ENCODE results near the gene PHC2. TPM values are rescaled to one million over a fixed set of nuclear protein-coding genes. Genes with fewer than 3 reads are reported as not detected.

Gene PHC2
- total RNA-seq, 1 experiment from 2014 or later, result 9.4 TPM

DNA sequence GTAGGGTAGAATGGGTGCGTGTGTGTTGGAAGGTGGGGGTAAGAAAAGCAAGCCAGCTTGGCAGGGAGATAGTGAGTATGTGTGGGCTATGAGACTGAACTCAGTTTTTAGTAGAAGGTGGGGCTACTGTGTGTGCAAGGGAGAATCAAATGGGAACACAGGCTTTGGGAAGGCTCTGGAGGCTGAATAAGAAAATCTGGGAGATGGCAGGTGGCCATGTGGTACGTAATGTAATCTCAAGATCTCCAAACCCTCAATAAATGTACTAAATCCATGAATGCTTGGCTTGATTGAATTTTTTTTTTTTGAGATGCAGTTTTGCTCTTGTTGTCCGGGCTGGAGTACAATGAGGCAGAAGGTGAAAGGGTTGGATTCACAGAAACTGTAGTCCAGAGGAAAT is 38.1 kb upstream of the PHC2 start:
- Histone ChIP-seq H3K56ac (ENCODE audit: insufficient read length, low read depth, low read length) (no peak overlapping the region), H4K8ac (replicated peaks; ENCODE audit: insufficient read length, low read depth, low read length) (no peak overlapping the region), H4K5ac (ENCODE audit: insufficient read length, low read depth, low read length) (no peak overlapping the region), H2BK12ac (ENCODE audit: insufficient read length, low read depth, low read length) (no peak overlapping the region), H3K4me1 (ENCODE audit: insufficient read depth, low read length) (no peaks in the 10 kb centered on the region; the same call in 1 of the 2 replicates), H3K18ac (ENCODE audit: insufficient read length, low read depth, low read length) (no peak overlapping the region), H2BK20ac (ENCODE audit: low read depth, low read length, poor library complexity, severe bottlenecking) (no peak overlapping the region), H2AFZ (ENCODE audit: low read length) (no peak overlapping the region), H3K4me2 (ENCODE audit: insufficient read depth, insufficient read length, low read length) (no peak overlapping the region), H3K79me1 (ENCODE audit: insufficient read depth, low read depth, low read length, poor library complexity, severe bottlenecking) (no peaks in the 10 kb centered on the region), H2BK15ac (ENCODE audit: low read depth, low read length) (no peak overlapping the region), H2BK120ac (ENCODE audit: low read depth, low read length, poor library complexity, severe bottlenecking) (no peak overlapping the region), H2BK5ac (ENCODE audit: insufficient read length, low read length) (no peak overlapping the region), H3K27ac (ENCODE audit: insufficient read length, low read depth, low read length) (no peak overlapping the region), H3K14ac (ENCODE audit: insufficient read depth, low read length) (no peak overlapping the region), H3T11ph (ENCODE audit: low read length) (no peak overlapping the region), H2AK5ac (ENCODE audit: insufficient read length, low read length) (no peak overlapping the region), H3K4ac (ENCODE audit: low read depth, low read length) (no peak overlapping the region), H3K9ac (ENCODE audit: extremely low read depth, insufficient read length, low read length) (no peak overlapping the region), H3K9me3 (ENCODE audit: control insufficient read depth, low read depth, low read length) (no peaks in the 10 kb centered on the region), H4K91ac (ENCODE audit: insufficient read length, low read depth, low read length) (no peak overlapping the region), H4K20me1 (ENCODE audit: control insufficient read depth, insufficient read depth, insufficient read length) (no peaks in the 10 kb centered on the region), H3K27me3 (ENCODE audit: insufficient read depth, low read length) (no peaks in the 10 kb centered on the region), H3K23me2 (ENCODE audit: insufficient read length, low read depth, low read length, poor library complexity, severe bottlenecking) (peaks cover 6% of the 10 kb centered on the region), H3K79me2 (ENCODE audit: insufficient read depth, low read length) (no peaks in the 10 kb centered on the region), H3K23ac (ENCODE audit: insufficient read length, low read depth, low read length) (no peak overlapping the region)
- Mint-ChIP-seq H3K27ac (no peak overlapping the region), H3K36me3 (ENCODE audit: insufficient read depth in 1 of 3, low read depth in 3 of 3) (no peaks in the 10 kb centered on the region; a peak in 1 of 7 replicates), H3K9me3 (no peaks in the 10 kb centered on the region), H3K4me3 (no peak overlapping the region), H3K4me1 (peaks cover 20 to 26% of the 10 kb centered on the region in 2 experiments), H3K27me3 (ENCODE audit: low read depth) (peaks cover 7% of the 10 kb centered on the region)
- no CpG with 5 or more reads among the region's 3 CpGs for whole genome bisulfite sequencing (ENCODE audit: extremely low coverage, insufficient read length, low lambda C conversion rate)
- TF ChIP-seq CTCF (conservative IDR thresholded peaks at IDR 0.05), result no peak
- DNase-seq, result no peak

Measured in H9 (cell line).